ENCODE results near the gene ZFP64. TPM values are rescaled to one million over a fixed set of nuclear protein-coding genes. Genes with fewer than 3 reads are reported as not detected.

ZFP64 gene
- total RNA-seq, 2 experiments from 2014 or later = 2.5 to 3.2 TPM

GRCh38 chr20:52217689-52218395, 26.3 kb upstream of the ZFP64 start:
- peaks cover 40% of the 10 kb centered on the region for H3K27me3 Mint-ChIP-seq
- no peak overlapping the region for H3K4me3 Mint-ChIP-seq
- H3K36me3 Mint-ChIP-seq (ENCODE audit: low read depth) = peaks cover 5% of the 10 kb centered on the region
- ChIA-PET CTCF (no interaction called here), POLR2A (no interaction called here)
- ATAC-seq (ENCODE audit: poor library complexity) (no peak), DNase-seq (no peak)
- Histone ChIP-seq H3K4me1 (ENCODE audit: insufficient read depth, low read length) (no peaks in the 10 kb centered on the region), H3K36me3 (ENCODE audit: insufficient read depth, low read length) (no peaks in the 10 kb centered on the region), H3K4me3 (ENCODE audit: low read length) (no peak overlapping the region), H3K27me3 (ENCODE audit: control insufficient read depth in 1 of 2, insufficient read depth in 2 of 2, low read length in 2 of 2) (peaks cover 0 to 6% of the 10 kb centered on the region in 2 experiments), H3K27ac (ENCODE audit: low read depth in 1 of 2, low read length in 2 of 2) (no peak overlapping the region), H3K9me3 (ENCODE audit: control insufficient read depth in 1 of 2, insufficient read depth in 1 of 2, low read length in 2 of 2) (peaks cover 19 to 21% of the 10 kb centered on the region in 2 experiments)
- peaks cover 12% of the 10 kb centered on the region for H3K9me3 Mint-ChIP-seq
- no peak for TF ChIP-seq CTCF (IDR thresholded peaks at IDR 0.05)
- no peak overlapping the region for H3K27ac Mint-ChIP-seq
- H3K4me1 Mint-ChIP-seq (ENCODE audit: low read depth) = no peaks in the 10 kb centered on the region
- intact Hi-C loops (cut with DNase I, micrococcal nuclease) = no loop called here

- Histone ChIP-seq H3K4me1 (ENCODE audit: insufficient read depth, low read length) (no peaks in the 10 kb centered on the region), H3K27me3 (ENCODE audit: control insufficient read depth in 1 of 2, insufficient read depth in 2 of 2, low read length in 2 of 2) (peaks cover 0 to 3% of the 10 kb centered on the region in 2 experiments), H3K4me3 (ENCODE audit: low read length) (no peak overlapping the region), H3K36me3 (ENCODE audit: insufficient read depth, low read length) (no peaks in the 10 kb centered on the region), H3K27ac (ENCODE audit: low read depth in 1 of 2, low read length in 2 of 2) (no peak overlapping the region), H3K9me3 (ENCODE audit: control insufficient read depth in 1 of 2, insufficient read depth in 1 of 2, low read length in 2 of 2) (peaks cover 21 to 26% of the 10 kb centered on the region in 2 experiments)
- ATAC-seq (ENCODE audit: poor library complexity) (no peak), DNase-seq (no peak)
- TF ChIP-seq CTCF (IDR thresholded peaks at IDR 0.05) = no peak
- no peak overlapping the region for H3K27ac Mint-ChIP-seq
- no peaks in the 10 kb centered on the region for H3K4me1 Mint-ChIP-seq (ENCODE audit: low read depth)
- POLR2A ChIA-PET = no interaction called here
- peaks cover 14% of the 10 kb centered on the region for H3K9me3 Mint-ChIP-seq
- CTCF ChIA-PET = no interaction called here
- peaks cover 33% of the 10 kb centered on the region for H3K27me3 Mint-ChIP-seq
- intact Hi-C loops (cut with DNase I, micrococcal nuclease) = no loop called here
- no peak overlapping the region for H3K4me3 Mint-ChIP-seq
- no peaks in the 10 kb centered on the region for H3K36me3 Mint-ChIP-seq (ENCODE audit: low read depth)
Observed at GRCh38 chr20:52213995-52214394, 22.4 kb upstream of the ZFP64 start.

- CTCF ChIA-PET = no interaction called here
- no peak overlapping the region for H3K4me3 Mint-ChIP-seq
- no peak for DNase-seq
- POLR2A ChIA-PET = no interaction called here
- Histone ChIP-seq H3K4me1 (ENCODE audit: insufficient read depth, low read length) (no peaks in the 10 kb centered on the region), H3K36me3 (ENCODE audit: insufficient read depth, low read length) (no peaks in the 10 kb centered on the region), H3K9me3 (ENCODE audit: control insufficient read depth in 1 of 2, insufficient read depth in 1 of 2, low read length in 2 of 2) (peaks cover 20 to 26% of the 10 kb centered on the region in 2 experiments), H3K4me3 (ENCODE audit: low read length) (no peak overlapping the region), H3K27me3 (ENCODE audit: control insufficient read depth in 1 of 2, insufficient read depth in 2 of 2, low read length in 2 of 2) (peaks cover 0 to 3% of the 10 kb centered on the region in 2 experiments), H3K27ac (ENCODE audit: low read depth in 1 of 2, low read length in 2 of 2) (no peak overlapping the region)
- H3K9me3 Mint-ChIP-seq = peaks cover 9% of the 10 kb centered on the region
- no peaks in the 10 kb centered on the region for H3K36me3 Mint-ChIP-seq (ENCODE audit: low read depth)
- intact Hi-C loops (cut with DNase I, micrococcal nuclease) = no loop called here
- no peak for TF ChIP-seq CTCF (IDR thresholded peaks at IDR 0.05)
- no peak overlapping the region for H3K27ac Mint-ChIP-seq
- no peak for ATAC-seq (ENCODE audit: poor library complexity)
- H3K27me3 Mint-ChIP-seq = peaks cover 41% of the 10 kb centered on the region
- no peaks in the 10 kb centered on the region for H3K4me1 Mint-ChIP-seq (ENCODE audit: low read depth)
Observed at GRCh38 chr20:52212943-52213342, 21.4 kb upstream of the ZFP64 start.

Data from CD4-positive, alpha-beta T cell (primary cell).